GM12873 (cell line): ENCODE measurements around the gene FER.

Experiments used
- CTCF ChIP-seq: IDR thresholded peaks from 2 replicates; pipeline ENCODE4 v1.5.1; 2012; ENCODE audit warnings: low read depth, mild to moderate bottlenecking, moderate library complexity, low read length, control low read depth; ENCODE audit not compliant: insufficient read depth; ENCODE audit errors: missing control alignments

The FER gene

GRCh38 chr5:109224276-109224882 lies 476.7 kb downstream of the FER start:
- TF ChIP-seq CTCF = no peak

GRCh38 chr5:109225716-109226625 lies 478.3 kb downstream of the FER start:
- TF ChIP-seq CTCF = no peak

- TF ChIP-seq CTCF = no peak
These were observed 482.7 kb downstream of the FER start for GRCh38 chr5:109230369-109230768.

- no peak for TF ChIP-seq CTCF
These were observed 483.6 kb downstream of the FER start for GRCh38 chr5:109231331-109231730.

GRCh38 chr5:109234381-109234780 lies 486.7 kb downstream of the FER start:
- TF ChIP-seq CTCF = no peak

GRCh38 chr5:109239456-109239855 lies 491.8 kb downstream of the FER start:
- TF ChIP-seq CTCF = no peak

- no peak for TF ChIP-seq CTCF
These were observed 494.8 kb downstream of the FER start for GRCh38 chr5:109242518-109242917.
